CD8-positive, alpha-beta memory T cell (primary cell): ENCODE measurements around the gene PIEZO2. TPM values are rescaled to one million over a fixed set of nuclear protein-coding genes. Genes with fewer than 3 reads are reported as not detected.

Experiments used
- CTCF ChIA-PET: fragments of 350-600 bp; sonication (Branson Sonifier 250); formaldehyde crosslinking; loops from one replicate; lab custom pipeline; 2021; ENCODE audit warnings: antibody characterized with exemption; lab: Charles Lee
- POLR2A ChIA-PET: fragments of 350-600 bp; sonication (Branson Sonifier 250); formaldehyde crosslinking; loops from one replicate; lab custom pipeline; 2021; ENCODE audit warnings: antibody characterized with exemption; lab: Charles Lee
- DNase-seq, 5 donors: peaks; one replicate each; pipeline versions ENCODE4 v3.0.0 to v3.0.0-alpha.2; 2020 to 2022; ENCODE audit warnings: mixed read lengths in 1 of 5
- H3K27ac ChIP-seq: one replicate; pipeline ENCODE4 v1.7.0; 2013; ENCODE audit warnings: low read depth, mild to moderate bottlenecking, low read length, moderate library complexity
- H3K27me3 ChIP-seq: 2 replicates; pipeline ENCODE4 v1.7.0; 2013; ENCODE audit warnings: low read length, mild to moderate bottlenecking; ENCODE audit not compliant: insufficient read depth, poor library complexity, severe bottlenecking
- H3K36me3 ChIP-seq: 2 replicates; pipeline ENCODE4 v1.7.0; 2013; ENCODE audit warnings: mild to moderate bottlenecking, low read length, moderate library complexity; ENCODE audit not compliant: insufficient read depth
- H3K4me1 ChIP-seq: 2 replicates; pipeline ENCODE4 v1.7.0; 2013; ENCODE audit warnings: mild to moderate bottlenecking, low read length, moderate library complexity; ENCODE audit not compliant: insufficient read depth
- H3K4me3 ChIP-seq: 2 replicates; pipeline ENCODE4 v1.7.0; 2013; ENCODE audit warnings: mild to moderate bottlenecking, low read length
- H3K9me3 ChIP-seq: 2 replicates; pipeline ENCODE4 v1.7.0; 2013; ENCODE audit warnings: mild to moderate bottlenecking, low read length
- H3K27ac Mint-ChIP-seq, 8 donors: one replicate each; pipeline ENCODE4 v1.8.0; 2020 to 2021; ENCODE audit warnings: mixed read lengths in 8 of 8, mild to moderate bottlenecking in 6 of 8, inconsistent platforms in 3 of 8, moderate library complexity in 3 of 8
- H3K27me3 Mint-ChIP-seq, 2 donors: one replicate each; pipeline ENCODE4 v1.8.0; 2020 to 2021; ENCODE audit warnings: mixed read lengths in 2 of 2, mild to moderate bottlenecking in 1 of 2, moderate library complexity in 1 of 2
- H3K36me3 Mint-ChIP-seq, 3 donors: one replicate each; pipeline ENCODE4 v1.8.0; 2020 to 2021; ENCODE audit warnings: mixed read lengths in 3 of 3, inconsistent platforms in 1 of 3, mild to moderate bottlenecking in 1 of 3
- H3K4me1 Mint-ChIP-seq, 3 donors: one replicate each; pipeline ENCODE4 v1.8.0; 2020 to 2021; ENCODE audit warnings: mixed read lengths in 3 of 3, inconsistent platforms in 1 of 3, mild to moderate bottlenecking in 1 of 3
- H3K4me3 Mint-ChIP-seq, 7 donors: one replicate each; pipeline ENCODE4 v1.8.0; 2020 to 2021; ENCODE audit warnings: mixed read lengths in 7 of 7, mild to moderate bottlenecking in 6 of 7, moderate library complexity in 4 of 7, inconsistent platforms in 2 of 7
- H3K9me3 Mint-ChIP-seq, 5 donors: one replicate each; pipeline ENCODE4 v1.8.0; 2020 to 2022; ENCODE audit warnings: mixed read lengths in 5 of 5, mild to moderate bottlenecking in 3 of 5, moderate library complexity in 2 of 5, inconsistent platforms in 1 of 5
- polyA plus RNA-seq: library from polyadenylated mRNA; unstranded; fragments of 300-500 nt; fragmentation: Illumina TruSeq; gene quantifications from one replicate; pipeline ENCODE4 v1.2.3, GENCODE V29; 2021
- total RNA-seq, 2 experiments: library from RNA; stranded (reverse); gene quantifications; one replicate each; pipeline ENCODE4 v1.2.3, GENCODE V29; 2021

Gene PIEZO2
- total and polyA plus RNA-seq, 3 experiments from 2014 or later = not detected

DNA sequence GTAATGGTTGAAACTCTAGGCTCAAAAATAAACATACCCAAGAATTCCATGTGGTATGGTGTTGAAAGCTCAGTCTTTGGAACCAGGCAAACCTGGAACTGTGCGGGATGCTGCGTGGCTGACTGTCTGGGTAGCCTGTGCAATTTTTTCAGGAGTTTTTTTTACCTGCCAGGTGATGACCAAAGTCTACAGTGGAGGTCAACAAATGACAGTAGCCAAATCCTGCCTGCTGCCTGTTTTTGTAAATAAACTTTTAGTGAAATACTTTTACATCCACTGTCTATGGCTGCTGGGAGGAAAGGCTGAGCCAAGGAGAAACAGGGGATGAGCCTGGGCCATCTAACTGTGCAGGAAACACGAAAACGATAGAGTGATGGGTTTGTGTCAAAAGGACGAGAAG is 240.6 kb downstream of the PIEZO2 start:
- H3K27me3 ChIP-seq = no peaks in the 10 kb centered on the region
- ChIA-PET POLR2A (no interaction called here), CTCF (no interaction called here)
- H3K4me1 ChIP-seq = no peaks in the 10 kb centered on the region
- Mint-ChIP-seq H3K4me1 (no peaks in the 10 kb centered on the region), H3K9me3 (peaks cover 0 to 4% (median 0%) of the 10 kb centered on the region in 5 donors), H3K36me3 (no peaks in the 10 kb centered on the region), H3K4me3 (no peak overlapping the region), H3K27me3 (no peaks in the 10 kb centered on the region), H3K27ac (no peak overlapping the region)
- no peak for DNase-seq
- no peak overlapping the region for H3K27ac ChIP-seq
- H3K9me3 ChIP-seq = no peaks in the 10 kb centered on the region
- H3K4me3 ChIP-seq = no peak overlapping the region
- H3K36me3 ChIP-seq = no peaks in the 10 kb centered on the region

DNA sequence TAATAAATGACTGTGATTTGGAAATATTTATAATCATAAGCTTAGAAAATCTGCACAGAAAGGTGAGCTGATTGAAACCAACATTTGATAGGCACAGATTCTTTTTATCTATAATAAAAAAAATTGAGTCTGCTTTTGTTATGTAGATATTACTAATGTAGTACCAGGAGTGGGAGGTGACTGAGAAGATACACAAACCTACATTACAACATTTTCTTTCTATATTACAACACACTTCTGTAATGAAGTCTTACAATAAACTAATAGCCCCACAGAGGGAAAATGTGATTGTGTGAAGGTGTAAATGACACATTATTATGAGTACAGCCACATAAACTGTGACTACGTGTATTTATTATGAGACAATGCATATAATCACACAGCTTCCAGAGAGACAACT is 241.6 kb downstream of the PIEZO2 start:
- Mint-ChIP-seq H3K4me3 (no peak overlapping the region), H3K9me3 (peaks cover 0 to 4% (median 0%) of the 10 kb centered on the region in 5 donors), H3K4me1 (no peaks in the 10 kb centered on the region), H3K27me3 (no peaks in the 10 kb centered on the region), H3K27ac (no peak overlapping the region), H3K36me3 (no peaks in the 10 kb centered on the region)
- H3K4me3 ChIP-seq = no peak overlapping the region
- ChIA-PET CTCF (no interaction called here), POLR2A (no interaction called here)
- H3K27me3 ChIP-seq = no peaks in the 10 kb centered on the region
- no peaks in the 10 kb centered on the region for H3K36me3 ChIP-seq
- no peaks in the 10 kb centered on the region for H3K9me3 ChIP-seq
- DNase-seq = no peak
- no peaks in the 10 kb centered on the region for H3K4me1 ChIP-seq
- H3K27ac ChIP-seq = no peak overlapping the region

DNA sequence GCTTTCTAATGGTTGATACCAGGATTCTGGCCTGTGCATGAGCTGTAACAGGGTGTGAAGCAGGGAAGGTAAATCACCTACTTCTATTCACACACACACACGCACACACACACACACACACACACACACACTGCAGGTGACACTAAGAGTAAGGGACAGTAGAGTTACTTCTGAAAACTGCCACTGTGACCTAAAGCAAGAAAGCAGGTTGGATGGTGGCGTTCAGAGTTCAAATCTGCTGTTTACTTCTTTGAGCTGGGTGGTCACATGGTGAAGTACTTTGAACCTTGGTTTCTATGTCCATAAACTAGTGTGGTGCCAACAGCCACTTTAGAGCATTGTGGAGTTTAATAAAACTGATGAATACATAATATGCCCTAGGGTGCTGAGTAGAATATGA is 248.0 kb downstream of the PIEZO2 start:
- no peak overlapping the region for H3K27ac ChIP-seq
- no peak overlapping the region for H3K27ac Mint-ChIP-seq

GRCh38 chr18:10900435-10900834 is 248.9 kb downstream of the PIEZO2 start:
- Mint-ChIP-seq H3K27me3 (no peaks in the 10 kb centered on the region), H3K4me1 (no peaks in the 10 kb centered on the region), H3K4me3 (no peak overlapping the region), H3K27ac (no peak overlapping the region), H3K36me3 (no peaks in the 10 kb centered on the region), H3K9me3 (peaks cover 0 to 2% (median 0%) of the 10 kb centered on the region in 5 donors)
- Histone ChIP-seq H3K36me3 (no peaks in the 10 kb centered on the region), H3K4me3 (no peak overlapping the region), H3K4me1 (no peaks in the 10 kb centered on the region), H3K27me3 (no peaks in the 10 kb centered on the region), H3K27ac (no peak overlapping the region), H3K9me3 (no peaks in the 10 kb centered on the region)
- no peak for DNase-seq
- ChIA-PET CTCF (no interaction called here), POLR2A (no interaction called here)

More for the DNA sequence above, 248.0 kb downstream of the PIEZO2 start:
- H3K4me1 ChIP-seq = no peaks in the 10 kb centered on the region
- H3K4me1 Mint-ChIP-seq = no peaks in the 10 kb centered on the region
- H3K4me3 ChIP-seq = no peak overlapping the region
- no peaks in the 10 kb centered on the region for H3K36me3 Mint-ChIP-seq
- H3K4me3 Mint-ChIP-seq = no peak overlapping the region
- no peaks in the 10 kb centered on the region for H3K27me3 Mint-ChIP-seq
- ChIA-PET POLR2A (no interaction called here), CTCF (no interaction called here)
- no peaks in the 10 kb centered on the region for H3K9me3 ChIP-seq
- DNase-seq = no peak
- peaks cover 0 to 2% (median 0%) of the 10 kb centered on the region in 5 donors for H3K9me3 Mint-ChIP-seq
- H3K27me3 ChIP-seq = no peaks in the 10 kb centered on the region
- H3K36me3 ChIP-seq = no peaks in the 10 kb centered on the region

GRCh38 chr18:10899481-10899880 is 249.9 kb downstream of the PIEZO2 start:
- Histone ChIP-seq H3K27ac (no peak overlapping the region), H3K9me3 (no peaks in the 10 kb centered on the region), H3K4me1 (no peaks in the 10 kb centered on the region), H3K4me3 (no peak overlapping the region), H3K27me3 (no peaks in the 10 kb centered on the region), H3K36me3 (no peaks in the 10 kb centered on the region)
- H3K9me3 Mint-ChIP-seq = peaks cover 0 to 2% (median 0%) of the 10 kb centered on the region in 5 donors
- no peaks in the 10 kb centered on the region for H3K36me3 Mint-ChIP-seq
- POLR2A ChIA-PET = no interaction called here
- H3K27ac Mint-ChIP-seq = no peak overlapping the region
- no peaks in the 10 kb centered on the region for H3K27me3 Mint-ChIP-seq
- CTCF ChIA-PET = no interaction called here
- no peak for DNase-seq
- peaks cover 0 to 4% (median 4%) of the 10 kb centered on the region in 3 donors for H3K4me1 Mint-ChIP-seq
- no peak overlapping the region for H3K4me3 Mint-ChIP-seq

GRCh38 chr18:10898417-10898974 is 250.9 kb downstream of the PIEZO2 start:
- Mint-ChIP-seq H3K27me3 (no peaks in the 10 kb centered on the region), H3K4me1 (peaks cover 0 to 7% (median 6%) of the 10 kb centered on the region in 3 donors), H3K27ac (peak overlapping the region in 1 of 8 donors; percentile 84), H3K36me3 (no peaks in the 10 kb centered on the region), H3K4me3 (no peak overlapping the region), H3K9me3 (peaks cover 0 to 2% (median 0%) of the 10 kb centered on the region in 5 donors)
- Histone ChIP-seq H3K9me3 (no peaks in the 10 kb centered on the region), H3K27me3 (no peaks in the 10 kb centered on the region), H3K27ac (no peak overlapping the region), H3K36me3 (no peaks in the 10 kb centered on the region), H3K4me1 (no peaks in the 10 kb centered on the region), H3K4me3 (no peak overlapping the region)
- DNase-seq = no peak
- POLR2A ChIA-PET = no interaction called here
- CTCF ChIA-PET = no interaction called here

DNA sequence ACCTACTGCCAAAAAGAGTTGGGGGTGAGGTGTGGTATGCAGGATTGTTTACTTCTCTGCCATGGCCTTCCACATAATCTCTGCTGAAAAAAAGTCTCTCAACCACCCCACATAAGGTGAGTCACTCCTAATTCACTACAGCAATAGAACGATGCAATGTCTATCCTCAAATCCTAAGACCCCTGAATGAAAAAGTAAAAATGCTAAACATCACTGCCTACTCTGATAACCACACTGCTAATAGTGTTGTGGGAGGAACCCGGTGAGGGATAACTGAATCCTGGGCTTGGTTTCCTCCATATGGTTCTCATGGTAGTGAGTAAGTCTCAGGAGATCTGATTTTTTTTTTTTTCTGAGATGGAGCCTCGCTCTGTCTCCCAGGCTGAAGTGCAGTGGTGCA is 252.5 kb downstream of the PIEZO2 start:
- ChIA-PET CTCF (no interaction called here), POLR2A (no interaction called here)
- Mint-ChIP-seq H3K4me1 (peaks cover 0 to 7% (median 6%) of the 10 kb centered on the region in 3 donors), H3K4me3 (no peak overlapping the region), H3K9me3 (peaks cover 0 to 2% (median 0%) of the 10 kb centered on the region in 5 donors), H3K27me3 (peaks cover 0 to 3% of the 10 kb centered on the region in 2 donors), H3K36me3 (no peaks in the 10 kb centered on the region), H3K27ac (no peak overlapping the region)
- Histone ChIP-seq H3K27ac (no peak overlapping the region), H3K36me3 (no peaks in the 10 kb centered on the region), H3K9me3 (no peaks in the 10 kb centered on the region), H3K27me3 (no peaks in the 10 kb centered on the region), H3K4me3 (no peak overlapping the region), H3K4me1 (no peaks in the 10 kb centered on the region)
- no peak for DNase-seq

DNA sequence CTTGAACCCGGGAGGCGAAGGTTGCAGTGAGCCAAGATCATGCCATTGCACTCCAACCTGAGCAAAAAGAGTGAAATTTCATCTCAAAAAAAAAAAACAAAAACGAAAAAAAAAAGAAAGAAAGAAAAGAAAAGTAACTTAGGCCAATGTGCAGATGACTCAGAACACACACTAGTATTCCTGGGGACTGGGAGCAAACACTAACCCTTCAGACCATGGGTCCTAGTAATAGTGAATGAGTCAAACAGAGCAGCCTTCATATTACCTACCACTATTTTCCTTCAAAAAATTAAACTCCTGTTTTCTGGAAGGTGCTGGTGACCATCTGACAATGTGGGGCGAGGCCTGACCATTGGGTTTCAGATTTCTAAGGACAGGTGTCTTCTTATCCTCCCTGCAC is 253.4 kb downstream of the PIEZO2 start:
- no peaks in the 10 kb centered on the region for H3K36me3 Mint-ChIP-seq
- peaks cover 0 to 2% (median 0%) of the 10 kb centered on the region in 5 donors for H3K9me3 Mint-ChIP-seq
- Histone ChIP-seq H3K4me1 (no peaks in the 10 kb centered on the region), H3K27me3 (no peaks in the 10 kb centered on the region), H3K4me3 (no peak overlapping the region), H3K36me3 (no peaks in the 10 kb centered on the region), H3K27ac (no peak overlapping the region), H3K9me3 (no peaks in the 10 kb centered on the region)
- peaks cover 0 to 3% of the 10 kb centered on the region in 2 donors for H3K27me3 Mint-ChIP-seq
- DNase-seq = no peak
- peaks cover 0 to 7% (median 6%) of the 10 kb centered on the region in 3 donors for H3K4me1 Mint-ChIP-seq
- ChIA-PET CTCF (no interaction called here), POLR2A (no interaction called here)
- no peak overlapping the region for H3K4me3 Mint-ChIP-seq
- no peak overlapping the region for H3K27ac Mint-ChIP-seq
